Caco-2 (cell line): Measurements from ENCODE around the gene R3HDM2. TPM values are rescaled to one million over a fixed set of nuclear protein-coding genes. Genes with fewer than 3 reads are reported as not detected.

ENCODE experiments used
- BruUV-seq: library from RNA; stranded (reverse); fragments of 400-500 nt; replicated peaks from 2 replicates; lab custom pipeline; 2021; lab: Mats Ljungman, UMichigan
- CTCF ChIA-PET: fragments of 300-600 bp; sonication (Branson Sonifier 250); formaldehyde crosslinking; loops from one replicate; lab custom pipeline; 2022; ENCODE audit warnings: antibody characterized with exemption; lab: Charles Lee
- POLR2A ChIA-PET: fragments of 300-600 bp; sonication (Branson Sonifier 250); formaldehyde crosslinking; loops from one replicate; lab custom pipeline; 2022; ENCODE audit warnings: antibody characterized with exemption; lab: Charles Lee
- DNase-seq, 2 experiments: peaks; one replicate each; pipeline versions ENCODE4 v3.0.0 to v3.0.0-alpha.2; 2020 to 2022
- H3K27me3 ChIP-seq: replicated peaks from 2 replicates; pipeline ENCODE4 v1.6.0; 2011; ENCODE audit warnings: low read length; ENCODE audit not compliant: control insufficient read depth, insufficient read depth
- H3K36me3 ChIP-seq: 2 replicates; pipeline ENCODE4 v1.5.1; 2011; ENCODE audit warnings: low read length; ENCODE audit not compliant: control insufficient read depth, insufficient read depth
- H3K4me1 ChIP-seq: fragments of 250-450 bp; sonication (Bioruptor Pico); 2 replicates; pipeline ENCODE4 v1.5.1; 2020; ENCODE audit warnings: mild to moderate bottlenecking
- H3K4me3 ChIP-seq: 2 replicates; pipeline ENCODE4 v1.5.1; 2011; ENCODE audit warnings: low read depth, mild to moderate bottlenecking, control low read depth, low read length
- H3K9me3 ChIP-seq: fragments of 250-450 bp; sonication (Bioruptor Pico); 2 replicates; pipeline ENCODE4 v1.5.1; 2020; ENCODE audit warnings: mild to moderate bottlenecking, moderate library complexity
- H3K27ac Mint-ChIP-seq: one replicate; pipeline ENCODE4 v1.8.0; 2022; ENCODE audit warnings: mixed read lengths; ENCODE audit not compliant: unreplicated experiment
- H3K27me3 Mint-ChIP-seq: one replicate; pipeline ENCODE4 v1.8.0; 2022; ENCODE audit warnings: mixed read lengths; ENCODE audit not compliant: insufficient read depth, unreplicated experiment
- H3K36me3 Mint-ChIP-seq: one replicate; pipeline ENCODE4 v1.8.0; 2022; ENCODE audit warnings: mild to moderate bottlenecking, mixed read lengths; ENCODE audit not compliant: insufficient read depth, unreplicated experiment
- H3K4me1 Mint-ChIP-seq: one replicate; pipeline ENCODE4 v1.8.0; 2022; ENCODE audit warnings: low read depth, mixed read lengths; ENCODE audit not compliant: unreplicated experiment
- H3K4me3 Mint-ChIP-seq: one replicate; pipeline ENCODE4 v1.8.0; 2022; ENCODE audit warnings: mild to moderate bottlenecking, moderate library complexity, mixed read lengths; ENCODE audit not compliant: unreplicated experiment
- H3K9me3 Mint-ChIP-seq: one replicate; pipeline ENCODE4 v1.8.0; 2022; ENCODE audit warnings: mixed read lengths; ENCODE audit not compliant: unreplicated experiment
- CTCF ChIP-seq, 2 experiments: fragments of 200-600 bp in 1 of 2; IDR thresholded peaks; 1 replicate in 1 of 2; 2 replicates in 1 of 2; pipeline versions ENCODE4 v1.5.1 to v1.8.0; 2011 to 2022; ENCODE audit warnings: antibody characterized with exemption in 1 of 2, control low read depth in 1 of 2, inconsistent platforms in 1 of 2, low read depth in 1 of 2, low read length in 1 of 2, mild to moderate bottlenecking in 1 of 2, moderate library complexity in 1 of 2; ENCODE audit not compliant: insufficient read depth in 1 of 2, severe bottlenecking in 1 of 2, unreplicated experiment in 1 of 2
- intact Hi-C: fragments of 100-400 bp; cut with micrococcal nuclease; formaldehyde crosslinking; loops from one replicate; pipeline ENCODE4 v1.10.0; 2022; ENCODE audit not compliant: unreplicated experiment
- total RNA-seq: library from RNA; stranded (reverse); gene quantifications from 2 replicates; pipeline ENCODE4 v1.2.3, GENCODE V29; 2022

R3HDM2 gene
- total RNA-seq, 1 experiment from 2014 or later, result 33.7 TPM

- Mint-ChIP-seq H3K27me3 (no peaks in the 10 kb centered on the region), H3K27ac (no peak overlapping the region), H3K36me3 (peaks cover 73% of the 10 kb centered on the region), H3K4me1 (peaks cover 11% of the 10 kb centered on the region), H3K9me3 (no peaks in the 10 kb centered on the region), H3K4me3 (peak overlapping the region; percentile 100)
- Histone ChIP-seq H3K4me1 (peaks cover 4% of the 10 kb centered on the region; the same call in 1 of the 2 replicates), H3K9me3 (no peaks in the 10 kb centered on the region), H3K4me3 (no peak overlapping the region), H3K27me3 (no peaks in the 10 kb centered on the region), H3K36me3 (peaks cover 8% of the 10 kb centered on the region)
- intact Hi-C loops, result no loop called here
- DNase-seq, result no peak
- TF ChIP-seq CTCF (IDR thresholded peaks at IDR 0.05; ENCODE audit: insufficient read depth in 1 of 2, low read depth in 1 of 2, low read length in 1 of 2, severe bottlenecking in 1 of 2, unreplicated experiment in 1 of 2), result no peak
- POLR2A ChIA-PET, result no interaction called here
- CTCF ChIA-PET, result interaction anchor here (0.6 to 2.6 kb wide), 3 partner anchors 18 to 107 kb away, joined by 3 to 27 read pairs (median 4); no protein-coding TSS in a partner anchor
- no TSS peak for BruUV-seq
These were observed 199.4 kb downstream of the R3HDM2 start for GRCh38 chr12:57231276-57232021.

- BruUV-seq, result TSS peak; percentile 34
These were observed 200.3 kb downstream of the R3HDM2 start for GRCh38 chr12:57230381-57231155.

More at GRCh38 chr12:57230381-57231155, 200.3 kb downstream of the R3HDM2 start:
- H3K4me3 Mint-ChIP-seq, result peak overlapping the region; percentile 100
- peaks cover 8% of the 10 kb centered on the region for H3K36me3 ChIP-seq
- peak overlapping the region; percentile 100 for H3K27ac Mint-ChIP-seq
- ChIA-PET CTCF (interaction anchor here (0.6 to 2.6 kb wide), 9 partner anchors 10 to 222 kb away, joined by 3 to 70 read pairs (median 5); partner anchors contain the start of gene NXPH4), POLR2A (interaction anchor here (1.0 to 2.2 kb wide), 8 partner anchors 9 to 151 kb away, joined by 3 to 36 read pairs (median 18); partner anchors contain the start of genes LRP1, NEMP1 and NXPH4)
- peaks cover 64% of the 10 kb centered on the region for H3K36me3 Mint-ChIP-seq
- TF ChIP-seq CTCF (IDR thresholded peaks at IDR 0.05; ENCODE audit: insufficient read depth in 1 of 2, low read depth in 1 of 2, low read length in 1 of 2, severe bottlenecking in 1 of 2, unreplicated experiment in 1 of 2), result no peak
- peaks cover 4% of the 10 kb centered on the region; the same call in 1 of the 2 replicates for H3K4me1 ChIP-seq
- DNase-seq, result no peak
- H3K9me3 ChIP-seq, result no peaks in the 10 kb centered on the region
- H3K27me3 Mint-ChIP-seq, result no peaks in the 10 kb centered on the region
- intact Hi-C loops, result loop anchor here (1.0 kb wide), 1 partner anchor 16 kb away; no protein-coding TSS in a partner anchor
- H3K27me3 ChIP-seq, result no peaks in the 10 kb centered on the region
- H3K4me3 ChIP-seq, result peak overlapping the region; percentile 62
- H3K9me3 Mint-ChIP-seq, result no peaks in the 10 kb centered on the region
- H3K4me1 Mint-ChIP-seq, result peaks cover 14% of the 10 kb centered on the region
